Esophagus squamous epithelium (tissue), 4 donors: Measurements from ENCODE around the gene RYR1.

Experiments used
- CTCF ChIP-seq, 6 experiments: fragments of 450-650 bp in 4 of 6; fragments of 200-600 bp in 2 of 6; sonication (generic) in 2 of 6; IDR thresholded peaks; one replicate each; pipeline ENCODE4 v1.5.1; 2016 to 2019; ENCODE audit warnings: antibody characterized with exemption in 6 of 6, mild to moderate bottlenecking in 4 of 6, moderate library complexity in 4 of 6
- POLR2A ChIP-seq, 4 donors: fragments of 450-650 bp; IDR thresholded peaks; one replicate each; pipeline ENCODE4 v1.6.1; 2017; ENCODE audit warnings: antibody characterized with exemption in 4 of 4, mild to moderate bottlenecking in 4 of 4, moderate library complexity in 3 of 4

GRCh38 chr19:38531515-38531914 is 98.0 kb downstream of the RYR1 start:
- no peak for TF ChIP-seq POLR2A (IDR thresholded peaks at IDR 0.05)
- no peak for TF ChIP-seq CTCF (IDR thresholded peaks at IDR 0.05)
